DMS 273 (cell line): ENCODE data around the gene CHRNE.
"Not testable (repeated sequence)": the region's sequence is repeated elsewhere in the genome, so short reads cannot be mapped to it uniquely, and the experiment has no call there.

ENCODE experiments used
- DNase-seq: peaks from one replicate; lab custom pipeline; 2025; ENCODE audit not compliant: unreplicated experiment; lab: John Stamatoyannopoulos, UW

The CHRNE gene

DNA sequence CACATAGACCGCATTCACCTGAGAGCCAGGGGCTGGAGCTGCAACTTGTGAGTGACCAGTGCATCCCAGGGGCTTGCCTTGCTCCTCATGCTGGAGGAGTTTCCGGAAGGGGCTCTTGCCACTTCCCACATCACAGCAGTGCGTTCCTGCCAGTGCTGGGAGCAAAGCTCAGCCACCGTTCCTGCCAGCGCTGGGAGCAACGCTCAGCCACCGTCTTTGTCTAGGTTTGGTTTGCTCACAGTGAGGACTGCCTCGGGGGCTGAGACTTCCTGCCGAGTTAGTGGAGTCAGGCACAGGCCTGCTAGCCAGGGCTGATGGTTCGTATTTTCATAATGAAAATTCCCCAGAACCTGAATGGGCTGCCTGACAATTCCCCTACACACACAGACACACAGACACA is 5.4 kb upstream of the CHRNE start:
- no peak for DNase-seq

DNA sequence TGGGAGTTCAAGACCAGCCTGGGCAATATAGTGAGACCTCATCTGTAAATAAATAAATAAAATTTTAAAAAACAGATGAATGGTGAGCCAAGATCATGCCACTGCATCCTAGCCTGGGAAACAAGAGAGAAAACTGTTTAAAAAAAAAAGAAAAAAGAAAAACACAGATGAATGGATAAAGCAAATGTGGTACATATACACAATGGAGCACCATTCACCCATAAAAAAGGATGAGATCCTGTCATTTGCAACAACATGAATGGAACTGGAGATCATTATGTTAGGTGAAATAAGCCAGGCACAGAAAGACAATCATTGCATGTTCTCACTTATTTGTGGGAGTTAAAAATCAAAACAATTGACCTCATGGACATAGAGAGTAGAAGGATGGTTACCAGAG is 3.7 kb upstream of the CHRNE start:
- DNase-seq, result not testable (repeated sequence)

DNA sequence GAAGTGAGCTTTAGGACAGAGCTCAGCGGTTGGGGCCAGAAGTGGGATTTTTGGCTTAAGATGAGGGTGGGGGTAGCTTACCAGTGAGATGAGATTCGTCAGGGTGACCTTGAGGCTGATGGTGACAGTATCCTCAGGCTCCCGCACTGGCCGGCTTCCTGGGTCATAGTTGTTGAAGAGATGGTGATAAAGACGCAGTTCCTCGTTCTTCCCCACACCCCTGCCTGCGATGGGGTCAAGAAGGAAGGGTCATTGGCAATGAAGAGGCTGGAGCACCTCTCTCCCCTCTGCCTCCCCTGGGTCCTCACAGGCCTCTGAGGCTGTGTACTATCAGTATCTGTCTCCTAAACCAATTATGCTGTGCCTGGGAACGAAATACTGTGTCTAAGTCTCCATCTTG is 358 bp downstream of the CHRNE start:
- DNase-seq, result no peak

DNA sequence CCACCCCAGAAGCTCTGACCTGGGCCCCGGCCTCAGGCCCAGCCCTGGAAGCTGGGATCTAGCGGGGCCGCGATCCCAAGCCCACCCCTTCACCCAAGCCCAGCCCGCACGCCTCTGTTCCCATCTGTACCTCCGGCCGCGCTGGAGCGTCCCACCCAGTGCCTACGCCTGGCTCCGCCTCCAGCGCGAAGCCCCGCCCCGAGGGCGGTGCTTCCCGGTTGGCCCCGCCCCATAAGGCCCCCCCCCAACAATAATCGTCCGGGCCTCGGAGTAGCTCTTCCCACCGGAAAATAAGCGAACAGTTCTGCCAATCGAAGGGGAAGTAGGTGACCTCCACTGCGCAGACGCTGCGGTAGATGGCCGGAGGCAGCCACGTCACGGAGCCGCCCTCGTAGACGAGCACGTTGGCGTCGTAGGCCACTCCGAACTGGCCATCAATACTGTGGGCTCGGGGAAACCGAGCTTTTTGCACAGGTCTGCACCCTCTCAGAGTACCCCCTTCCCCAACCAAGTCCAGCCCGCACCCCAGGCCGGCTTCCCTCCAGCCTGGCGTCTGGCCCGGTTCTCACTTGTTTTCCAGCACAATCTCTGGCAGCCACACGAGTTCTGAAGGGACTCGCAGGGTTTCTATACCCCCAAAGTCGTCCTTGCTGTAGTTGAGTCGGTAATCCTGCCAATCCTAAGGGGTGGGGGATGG is 1.1 kb downstream of the CHRNE start:
- no peak for DNase-seq

DNA sequence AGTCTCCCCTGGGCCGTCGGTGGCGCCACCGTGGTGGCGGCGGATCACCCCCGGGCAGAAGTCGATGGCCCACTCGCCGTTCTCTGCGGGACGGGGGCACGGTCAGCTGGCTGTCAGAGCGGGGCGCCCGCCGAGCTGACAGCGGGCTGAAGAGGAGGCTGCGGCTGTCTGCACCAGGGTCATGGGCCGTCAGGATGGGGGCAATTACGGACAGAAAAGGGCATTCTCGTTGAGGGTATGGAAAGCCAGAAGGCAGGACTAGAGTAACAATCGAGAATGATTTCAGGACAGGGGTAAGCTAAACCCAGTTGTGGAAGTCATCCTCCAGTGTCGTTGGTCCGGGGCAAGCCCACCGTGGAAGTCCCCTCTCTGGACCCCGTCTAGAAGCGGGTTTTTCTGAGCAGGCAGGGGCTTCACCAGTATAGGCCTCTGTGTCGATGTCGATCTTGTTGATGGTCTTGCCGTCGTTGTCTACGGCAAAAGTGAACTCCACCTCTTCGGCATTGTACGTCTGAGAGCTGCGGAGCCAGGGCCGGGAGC is 1.7 kb downstream of the CHRNE start:
- no peak for DNase-seq

DNA sequence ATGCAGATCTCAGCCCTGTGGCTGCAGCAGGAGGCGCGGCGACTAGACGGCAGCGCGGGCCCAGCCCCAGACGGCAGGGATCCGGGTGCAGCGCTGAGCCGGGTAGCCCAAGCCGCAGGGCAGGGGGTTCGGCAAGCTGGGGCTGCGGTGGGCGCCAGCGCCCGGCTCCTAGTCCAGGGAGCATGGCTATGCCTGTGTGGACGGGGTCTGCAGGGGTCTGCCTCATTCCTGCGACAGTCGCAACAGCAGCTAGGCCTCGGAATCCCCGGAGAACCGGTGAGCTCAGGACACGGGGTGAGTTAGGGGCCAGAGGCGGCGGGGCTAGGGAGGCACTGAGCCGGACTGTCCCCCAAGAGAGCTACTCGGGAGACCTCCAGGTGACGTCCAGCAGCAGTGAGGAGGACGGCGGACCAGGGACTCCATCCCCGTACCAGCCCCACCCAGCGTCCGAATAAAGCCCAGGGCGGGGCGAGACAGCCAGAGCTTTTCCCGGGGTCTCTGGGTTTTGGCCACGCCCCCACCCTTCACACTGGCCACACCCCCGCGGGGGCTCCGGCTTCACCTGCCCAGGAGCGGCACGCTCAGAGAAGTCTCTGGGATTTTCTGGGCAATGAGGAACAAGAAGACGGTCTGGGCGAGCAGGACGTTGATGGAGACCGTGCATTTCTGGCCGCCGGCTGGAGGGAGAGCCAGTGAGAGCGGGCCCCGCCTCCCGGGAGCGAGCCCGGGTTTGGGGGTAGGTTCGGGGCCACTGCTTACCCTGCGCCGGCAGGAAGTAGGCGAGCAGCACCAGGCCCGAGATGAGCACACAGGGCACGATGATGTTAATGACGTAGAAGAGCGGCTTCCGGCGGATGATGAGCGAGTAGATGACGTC is 2.4 kb downstream of the CHRNE start:
- no peak for DNase-seq

DNA sequence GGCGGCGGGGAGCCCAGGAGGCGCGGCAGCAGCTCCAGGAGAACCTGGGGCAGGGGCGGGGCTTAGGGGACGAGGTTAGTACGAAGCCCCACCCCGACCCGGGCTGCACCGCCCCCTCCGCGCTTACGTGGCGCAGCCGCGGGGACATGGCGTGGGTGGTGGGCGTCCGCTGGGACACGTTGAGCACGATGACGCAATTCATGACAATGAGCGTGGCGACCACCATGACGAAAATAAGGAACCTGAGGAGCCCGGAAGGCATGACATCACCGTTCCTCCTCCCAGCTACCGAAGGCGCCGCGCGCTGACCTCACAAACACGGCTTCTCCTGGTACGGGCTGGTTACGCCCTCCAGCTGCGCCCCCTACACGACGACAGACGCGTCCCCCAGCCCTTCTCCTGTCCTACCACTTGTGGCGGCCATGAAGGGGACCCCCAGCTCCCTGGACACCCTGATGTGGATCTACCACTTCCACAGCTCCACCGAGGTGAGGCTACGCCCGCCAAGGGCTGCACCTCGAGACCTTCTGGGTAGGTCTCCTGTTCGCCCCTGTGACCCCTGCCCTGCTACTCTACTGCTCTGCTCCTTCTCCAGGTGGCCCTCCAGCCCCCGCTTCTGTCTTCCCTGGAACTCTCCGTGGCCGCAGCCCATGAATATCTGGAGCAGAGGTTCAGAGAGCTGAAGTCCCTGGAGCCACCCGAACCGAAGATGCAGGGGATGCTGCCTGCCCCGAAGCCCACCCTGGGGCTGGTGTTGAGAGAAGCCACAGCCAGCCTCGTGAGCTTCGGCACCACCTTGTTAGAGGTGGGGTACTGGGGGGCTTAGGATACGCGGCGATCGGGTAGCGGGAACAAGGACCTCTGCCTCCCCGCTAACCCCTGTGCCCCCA is 3.3 kb downstream of the CHRNE start, which contains the start of gene C17orf107:
C17orf107 (plus strand) TSS at position 196 of the 890 bp plus-strand sequence; CDS start at position 423, 227 bp downstream.
- no peak for DNase-seq

DNA sequence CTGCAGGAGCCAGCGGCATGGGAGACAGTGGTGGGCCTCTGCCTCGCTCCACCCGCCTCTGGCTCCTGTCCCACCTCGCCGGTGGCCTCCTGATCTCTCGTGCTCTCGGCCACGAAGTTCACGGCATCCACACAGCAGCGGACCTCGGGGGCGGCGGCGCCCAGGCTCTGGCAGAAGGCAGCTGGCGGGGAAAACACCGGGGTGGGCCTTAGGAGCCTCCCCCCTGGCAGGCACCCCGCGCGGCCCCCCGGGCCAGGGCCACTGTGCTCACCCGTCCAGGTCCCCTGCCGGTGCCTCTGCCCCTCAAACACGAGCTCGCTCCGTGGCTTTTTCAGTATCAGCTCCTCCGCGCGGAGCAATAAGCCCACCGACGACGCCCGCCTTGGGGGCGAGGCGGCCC is 4.0 kb downstream of the CHRNE start:
- DNase-seq, result no peak

DNA sequence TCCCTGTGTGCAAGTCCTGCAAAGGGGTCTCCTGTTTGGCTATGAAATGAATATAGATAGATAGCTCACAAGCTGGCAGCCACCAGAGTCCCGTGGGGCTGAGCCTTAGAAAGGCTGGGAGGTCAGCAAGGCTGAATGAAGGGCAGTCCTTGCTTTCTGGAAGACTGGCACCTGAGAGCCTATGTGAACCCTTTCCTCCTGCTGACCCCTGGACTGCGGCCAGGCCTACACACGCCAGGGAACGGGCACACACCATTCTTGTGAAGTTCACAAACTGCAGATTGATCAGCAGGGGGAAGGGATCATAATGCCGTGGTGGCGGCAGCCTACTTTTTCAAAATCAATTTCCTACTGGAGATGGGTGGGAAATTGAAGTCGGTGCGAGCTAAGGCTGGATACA is 4.5 kb downstream of the CHRNE start:
- no peak for DNase-seq

DNA sequence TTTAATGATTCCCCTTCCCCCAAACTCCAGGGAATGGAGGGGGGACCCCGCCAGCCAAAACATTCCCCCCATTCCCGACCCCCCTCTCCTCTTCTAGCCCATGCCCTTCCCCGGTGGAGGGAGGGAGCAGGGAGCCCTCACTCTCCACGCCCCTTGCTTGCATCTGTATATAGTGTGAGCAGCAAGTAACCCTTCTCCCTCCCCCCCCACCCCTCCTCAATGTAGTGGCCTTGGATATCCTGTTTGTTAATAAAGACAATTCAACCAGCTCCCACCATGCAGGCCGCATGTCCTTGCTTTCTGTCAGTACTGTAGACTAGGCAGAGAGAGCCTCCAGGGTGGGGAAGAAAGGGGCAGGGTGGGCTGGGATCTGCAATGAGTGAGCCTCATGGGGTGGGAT is 5.1 kb downstream of the CHRNE start:
- DNase-seq, result no peak

DNA sequence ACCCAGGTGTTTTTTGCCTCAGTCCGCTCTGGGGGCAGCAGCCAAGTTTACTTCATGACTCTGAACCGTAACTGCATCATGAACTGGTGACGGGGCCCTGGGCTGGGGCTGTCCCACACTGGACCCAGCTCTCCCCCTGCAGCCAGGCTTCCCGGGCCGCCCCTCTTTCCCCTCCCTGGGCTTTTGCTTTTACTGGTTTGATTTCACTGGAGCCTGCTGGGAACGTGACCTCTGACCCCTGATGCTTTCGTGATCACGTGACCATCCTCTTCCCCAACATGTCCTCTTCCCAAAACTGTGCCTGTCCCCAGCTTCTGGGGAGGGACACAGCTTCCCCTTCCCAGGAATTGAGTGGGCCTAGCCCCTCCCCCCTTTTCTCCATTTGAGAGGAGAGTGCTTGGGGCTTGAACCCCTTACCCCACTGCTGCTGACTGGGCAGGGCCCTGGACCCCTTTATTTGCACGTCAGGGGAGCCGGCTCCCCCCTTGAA is 5.7 kb downstream of the CHRNE start:
- DNase-seq, result no peak

DNA sequence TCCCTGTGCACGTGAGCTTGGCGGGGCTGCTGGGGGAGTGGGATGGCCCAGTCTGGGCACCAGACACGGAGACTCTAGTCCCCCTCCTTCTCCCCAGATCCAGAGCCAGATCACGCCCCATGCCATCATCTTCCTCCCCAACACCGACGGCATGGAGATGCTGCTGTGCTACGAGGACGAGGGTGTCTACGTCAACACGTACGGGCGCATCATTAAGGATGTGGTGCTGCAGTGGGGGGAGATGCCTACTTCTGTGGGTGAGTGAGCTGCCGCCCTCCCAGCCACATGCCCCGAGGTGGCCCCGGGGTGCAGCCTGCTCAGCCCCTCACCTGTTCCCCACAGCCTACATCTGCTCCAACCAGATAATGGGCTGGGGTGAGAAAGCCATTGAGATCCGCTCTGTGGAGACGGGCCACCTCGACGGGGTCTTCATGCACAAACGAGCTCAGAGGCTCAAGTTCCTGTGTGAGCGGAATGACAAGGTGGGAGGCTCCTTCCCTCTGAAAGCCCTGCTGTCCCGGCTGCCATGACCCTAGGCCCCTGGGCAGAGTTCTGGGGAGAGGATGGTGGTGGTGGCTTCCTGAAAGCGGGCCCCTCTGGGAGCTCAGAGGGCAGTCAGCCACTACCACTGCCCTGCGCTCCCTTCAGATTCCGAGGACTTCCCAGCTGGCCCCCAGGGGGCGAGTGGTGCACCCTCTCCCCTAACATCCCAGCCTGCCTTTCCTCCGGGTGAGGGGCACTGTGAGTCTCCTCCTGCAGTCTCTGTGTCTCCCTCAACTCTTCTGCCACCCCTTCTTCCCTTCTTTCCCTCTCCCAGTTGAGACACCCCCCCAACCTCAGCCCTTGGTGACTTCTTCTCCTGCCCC is 6.3 kb downstream of the CHRNE start:
- DNase-seq, result no peak

DNA sequence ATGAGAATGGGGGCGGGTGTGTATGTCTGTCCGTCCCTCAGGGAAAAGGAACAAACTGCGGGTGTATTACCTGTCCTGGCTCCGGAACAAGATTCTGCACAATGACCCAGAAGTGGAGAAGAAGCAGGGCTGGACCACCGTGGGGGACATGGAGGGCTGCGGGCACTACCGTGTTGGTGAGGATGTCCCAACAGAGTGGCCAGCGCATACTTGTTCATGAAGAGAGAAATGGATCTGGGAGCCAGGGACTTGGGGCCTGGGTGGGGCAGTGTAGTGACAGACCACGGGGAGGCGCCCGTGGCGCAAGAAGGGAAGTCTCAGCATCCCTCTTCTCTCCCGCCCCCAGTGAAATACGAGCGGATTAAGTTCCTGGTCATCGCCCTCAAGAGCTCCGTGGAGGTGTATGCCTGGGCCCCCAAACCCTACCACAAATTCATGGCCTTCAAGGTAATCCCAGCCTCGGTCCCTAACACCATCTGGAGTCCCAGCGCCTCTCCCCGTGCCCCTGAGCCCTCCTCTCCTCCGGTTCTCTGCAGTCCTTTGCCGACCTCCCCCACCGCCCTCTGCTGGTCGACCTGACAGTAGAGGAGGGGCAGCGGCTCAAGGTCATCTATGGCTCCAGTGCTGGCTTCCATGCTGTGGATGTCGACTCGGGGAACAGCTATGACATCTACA is 7.1 kb downstream of the CHRNE start:
- no peak for DNase-seq

DNA sequence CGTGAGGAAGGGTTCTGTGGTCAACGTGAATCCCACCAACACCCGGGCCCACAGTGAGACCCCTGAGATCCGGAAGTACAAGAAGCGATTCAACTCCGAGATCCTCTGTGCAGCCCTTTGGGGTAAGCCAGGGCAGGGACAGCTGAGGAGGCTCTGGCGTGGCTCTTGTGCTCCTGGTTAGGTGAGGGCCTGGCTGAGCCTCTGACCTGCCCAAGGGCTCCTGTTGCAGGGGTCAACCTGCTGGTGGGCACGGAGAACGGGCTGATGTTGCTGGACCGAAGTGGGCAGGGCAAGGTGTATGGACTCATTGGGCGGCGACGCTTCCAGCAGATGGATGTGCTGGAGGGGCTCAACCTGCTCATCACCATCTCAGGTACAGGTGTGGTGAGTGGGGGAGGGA is 7.8 kb downstream of the CHRNE start:
- DNase-seq, result no peak

DNA sequence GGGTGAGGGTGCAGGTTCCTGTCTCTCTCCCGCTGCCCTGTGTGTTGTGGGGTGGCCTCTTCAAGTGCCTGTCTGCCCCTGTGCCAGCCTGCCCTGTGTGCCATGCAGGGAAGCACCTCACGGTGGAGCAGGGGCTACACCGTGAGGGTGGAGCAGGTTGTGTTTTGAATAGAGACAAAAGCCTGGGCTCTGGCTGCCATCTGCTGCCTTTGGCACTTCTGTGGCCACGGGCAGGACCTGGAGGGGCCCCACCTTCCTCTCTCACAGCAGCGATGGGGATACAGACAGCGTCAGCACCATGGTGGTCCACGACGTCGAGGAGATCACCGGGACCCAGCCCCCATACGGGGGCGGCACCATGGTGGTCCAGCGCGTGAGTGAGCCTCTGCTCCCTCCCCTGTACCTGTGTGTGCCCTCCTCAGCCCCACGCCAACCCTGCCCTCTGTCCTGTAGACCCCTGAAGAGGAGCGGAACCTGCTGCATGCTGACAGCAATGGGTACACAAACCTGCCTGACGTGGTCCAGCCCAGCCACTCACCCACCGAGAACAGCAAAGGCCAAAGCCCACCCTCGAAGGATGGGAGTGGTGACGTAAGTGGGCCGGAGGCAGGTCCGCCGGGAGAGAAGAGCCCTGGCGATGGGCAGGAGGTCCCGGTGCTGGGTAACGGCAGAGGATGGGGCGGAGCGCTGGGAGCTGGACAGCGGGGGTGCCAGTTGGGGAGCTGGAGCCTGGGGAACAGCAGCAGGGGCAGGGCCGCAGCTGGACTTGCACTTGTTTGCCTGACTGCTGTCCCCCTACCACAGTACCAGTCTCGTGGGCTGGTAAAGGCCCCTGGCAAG is 9.0 kb downstream of the CHRNE start:
- DNase-seq, result peak; percentile 58

DNA sequence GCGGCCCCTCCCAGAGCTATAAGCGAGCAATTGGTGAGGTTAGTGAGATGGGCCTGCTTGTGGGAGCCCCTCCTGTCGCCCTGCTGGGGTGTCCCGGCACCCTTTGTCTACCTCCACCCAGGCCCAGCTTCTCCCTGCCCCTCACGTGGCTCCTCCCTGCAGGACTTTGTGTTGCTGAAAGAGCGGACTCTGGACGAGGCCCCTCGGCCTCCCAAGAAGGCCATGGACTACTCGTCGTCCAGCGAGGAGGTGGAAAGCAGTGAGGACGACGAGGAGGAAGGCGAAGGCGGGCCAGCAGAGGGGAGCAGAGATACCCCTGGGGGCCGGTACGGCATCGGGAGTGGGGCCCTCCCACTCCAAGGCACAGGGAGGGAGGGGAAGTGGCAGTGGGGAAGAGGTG is 9.6 kb downstream of the CHRNE start:
- no peak for DNase-seq

DNA sequence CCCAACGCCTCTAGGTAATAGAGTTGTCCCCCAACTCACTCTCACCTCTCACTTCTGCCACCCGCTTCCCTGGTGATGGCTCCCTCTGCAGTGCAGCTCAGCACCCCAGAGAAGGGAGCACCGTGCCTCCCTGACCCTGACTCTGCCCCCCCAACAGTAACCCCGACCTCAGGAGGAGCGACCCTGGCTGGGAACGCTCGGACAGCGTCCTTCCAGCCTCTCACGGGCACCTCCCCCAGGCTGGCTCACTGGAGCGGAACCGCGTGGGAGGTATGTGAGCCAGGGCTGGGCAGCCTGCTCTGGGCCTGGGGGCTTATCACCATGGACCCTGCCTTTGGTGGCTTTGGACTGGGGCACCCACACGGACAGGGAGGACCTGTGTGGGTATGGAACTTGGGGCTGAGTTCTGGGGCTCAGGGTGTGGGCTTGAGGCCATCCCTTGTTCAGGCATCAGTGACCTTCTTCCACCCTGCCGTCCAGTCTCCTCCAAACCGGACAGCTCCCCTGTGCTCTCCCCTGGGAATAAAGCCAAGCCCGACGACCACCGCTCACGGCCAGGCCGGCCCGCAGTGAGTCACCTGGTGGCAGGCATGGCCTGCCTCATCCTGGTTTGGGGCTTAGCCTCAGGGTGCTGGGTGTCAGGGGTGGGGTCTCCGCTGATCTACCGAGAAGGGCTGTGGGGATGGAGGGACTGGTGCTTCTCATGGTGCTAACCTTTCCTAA is 10.2 kb downstream of the CHRNE start:
- DNase-seq, result no peak
